C4-2B (cell line): ENCODE measurements around the gene SCLY.

Experiments used
- ZFX ChIP-seq: fragments of 450-650 bp; IDR thresholded peaks from 2 replicates; pipeline ENCODE4 v1.6.1; 2017
- TF ChIP-seq, protein P1 (sequence below): fragments of 450-650 bp; conservative IDR thresholded peaks from 2 replicates; pipeline ENCODE4 v1.5.1; 2017; ENCODE audit warnings: mild to moderate bottlenecking

DNA sequence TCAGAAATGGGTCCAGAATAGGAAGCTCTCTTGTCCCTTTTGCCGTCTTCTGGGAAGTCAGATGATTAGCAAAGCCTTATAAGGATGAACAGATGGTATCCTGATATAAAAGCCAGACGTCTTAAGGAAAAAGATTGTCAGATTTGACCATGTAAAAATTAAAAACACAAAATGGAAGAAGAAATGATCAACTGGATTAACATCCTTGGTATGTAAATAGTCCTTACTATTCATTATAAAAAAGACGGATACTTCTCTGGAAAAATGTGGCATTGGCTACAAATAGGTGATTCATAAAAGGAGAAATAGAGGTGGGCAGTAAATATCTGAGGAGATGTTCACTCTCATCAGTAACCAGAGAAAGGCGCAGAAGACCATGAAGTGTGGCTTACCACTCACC lies 33.7 kb upstream of the SCLY start:
- TF ChIP-seq, protein P1, sequence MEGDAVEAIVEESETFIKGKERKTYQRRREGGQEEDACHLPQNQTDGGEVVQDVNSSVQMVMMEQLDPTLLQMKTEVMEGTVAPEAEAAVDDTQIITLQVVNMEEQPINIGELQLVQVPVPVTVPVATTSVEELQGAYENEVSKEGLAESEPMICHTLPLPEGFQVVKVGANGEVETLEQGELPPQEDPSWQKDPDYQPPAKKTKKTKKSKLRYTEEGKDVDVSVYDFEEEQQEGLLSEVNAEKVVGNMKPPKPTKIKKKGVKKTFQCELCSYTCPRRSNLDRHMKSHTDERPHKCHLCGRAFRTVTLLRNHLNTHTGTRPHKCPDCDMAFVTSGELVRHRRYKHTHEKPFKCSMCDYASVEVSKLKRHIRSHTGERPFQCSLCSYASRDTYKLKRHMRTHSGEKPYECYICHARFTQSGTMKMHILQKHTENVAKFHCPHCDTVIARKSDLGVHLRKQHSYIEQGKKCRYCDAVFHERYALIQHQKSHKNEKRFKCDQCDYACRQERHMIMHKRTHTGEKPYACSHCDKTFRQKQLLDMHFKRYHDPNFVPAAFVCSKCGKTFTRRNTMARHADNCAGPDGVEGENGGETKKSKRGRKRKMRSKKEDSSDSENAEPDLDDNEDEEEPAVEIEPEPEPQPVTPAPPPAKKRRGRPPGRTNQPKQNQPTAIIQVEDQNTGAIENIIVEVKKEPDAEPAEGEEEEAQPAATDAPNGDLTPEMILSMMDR = no peak
- TF ChIP-seq ZFX = no peak
